ENCODE measurements around the gene METTL22. TPM values are rescaled to one million over a fixed set of nuclear protein-coding genes. Genes with fewer than 3 reads are reported as not detected.

Gene METTL22
- polyA plus RNA-seq, 1 experiment: 39.7 TPM

DNA sequence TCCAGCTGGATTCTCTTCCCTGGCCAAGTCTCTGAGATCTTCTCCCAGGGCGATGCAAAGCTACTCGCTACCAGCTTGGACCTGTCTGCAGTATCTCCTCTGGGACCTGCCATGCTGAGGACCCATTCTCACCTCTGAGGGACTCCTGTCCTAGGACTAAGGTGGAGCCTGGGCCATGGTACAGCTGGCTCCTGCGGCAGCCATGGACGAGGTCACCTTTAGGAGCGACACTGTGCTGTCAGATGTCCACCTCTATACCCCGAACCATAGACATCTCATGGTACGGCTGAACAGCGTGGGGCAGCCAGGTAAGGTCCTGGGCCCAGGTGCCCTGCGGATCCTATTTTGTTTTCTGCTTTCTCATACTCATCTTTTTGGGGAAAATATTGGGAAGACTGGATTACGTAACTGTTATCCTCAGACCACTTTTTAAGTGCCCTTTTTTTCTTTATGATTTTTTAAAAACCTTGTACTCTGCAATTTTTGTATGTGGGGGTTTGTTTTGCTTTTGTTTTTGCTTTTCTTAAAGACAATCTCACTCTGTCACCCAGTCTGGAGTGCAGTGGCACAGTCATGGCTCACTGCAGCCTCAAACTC lies 4.1 kb downstream of the METTL22 start:
- Histone ChIP-seq H3K27ac (ENCODE audit: low read depth, low read length) (no peak overlapping the region), H3K9me3 (ENCODE audit: control insufficient read depth, insufficient read depth, low read length) (no peaks in the 10 kb centered on the region), H3K27me3 (ENCODE audit: control insufficient read depth, insufficient read depth, low read length) (no peaks in the 10 kb centered on the region), H3K4me3 (ENCODE audit: low read depth, low read length) (no peak overlapping the region)
- CTCF ChIA-PET: interaction anchor here (2.0 kb wide), 1 partner anchor 10 kb away, joined by 6 read pairs; no protein-coding TSS in a partner anchor
- DNase-seq (ENCODE audit: low read depth, low spot score): no peak
- TF ChIP-seq, protein P1, sequence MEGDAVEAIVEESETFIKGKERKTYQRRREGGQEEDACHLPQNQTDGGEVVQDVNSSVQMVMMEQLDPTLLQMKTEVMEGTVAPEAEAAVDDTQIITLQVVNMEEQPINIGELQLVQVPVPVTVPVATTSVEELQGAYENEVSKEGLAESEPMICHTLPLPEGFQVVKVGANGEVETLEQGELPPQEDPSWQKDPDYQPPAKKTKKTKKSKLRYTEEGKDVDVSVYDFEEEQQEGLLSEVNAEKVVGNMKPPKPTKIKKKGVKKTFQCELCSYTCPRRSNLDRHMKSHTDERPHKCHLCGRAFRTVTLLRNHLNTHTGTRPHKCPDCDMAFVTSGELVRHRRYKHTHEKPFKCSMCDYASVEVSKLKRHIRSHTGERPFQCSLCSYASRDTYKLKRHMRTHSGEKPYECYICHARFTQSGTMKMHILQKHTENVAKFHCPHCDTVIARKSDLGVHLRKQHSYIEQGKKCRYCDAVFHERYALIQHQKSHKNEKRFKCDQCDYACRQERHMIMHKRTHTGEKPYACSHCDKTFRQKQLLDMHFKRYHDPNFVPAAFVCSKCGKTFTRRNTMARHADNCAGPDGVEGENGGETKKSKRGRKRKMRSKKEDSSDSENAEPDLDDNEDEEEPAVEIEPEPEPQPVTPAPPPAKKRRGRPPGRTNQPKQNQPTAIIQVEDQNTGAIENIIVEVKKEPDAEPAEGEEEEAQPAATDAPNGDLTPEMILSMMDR (IDR thresholded peaks at IDR 0.05; ENCODE audit: low read depth, low read length): no peak
- POLR2A ChIA-PET: no interaction called here

DNA sequence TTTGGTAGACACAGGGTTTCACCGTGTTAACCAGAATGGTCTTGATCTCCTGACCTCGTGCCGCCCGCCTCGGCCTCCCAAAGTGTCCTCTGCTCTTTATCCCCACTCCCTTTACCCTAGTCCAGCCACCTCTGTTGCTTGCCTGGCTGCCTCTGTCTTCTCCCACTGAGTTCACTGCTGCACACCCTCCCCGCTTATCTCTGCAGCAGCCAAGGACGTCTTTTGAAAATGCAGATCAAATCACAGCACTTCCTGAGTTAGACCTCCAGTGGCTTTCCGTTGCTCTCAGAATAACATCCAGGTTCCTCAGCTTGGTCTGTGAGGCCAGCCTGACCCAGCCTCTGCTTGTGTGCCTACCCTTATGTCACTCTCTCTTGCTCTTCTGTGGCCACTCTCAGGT lies 5.4 kb downstream of the METTL22 start:
- H3K9me3 ChIP-seq (ENCODE audit: control insufficient read depth, insufficient read depth, low read length): no peaks in the 10 kb centered on the region
- CTCF ChIA-PET: interaction anchor here (0.7 kb wide), 1 partner anchor 164 kb away, joined by 8 read pairs; no protein-coding TSS in a partner anchor
- POLR2A ChIA-PET: interaction anchor here (0.6 kb wide), 1 partner anchor 9 kb away, joined by 9 read pairs; no protein-coding TSS in a partner anchor
- TF ChIP-seq, protein P1 (IDR thresholded peaks at IDR 0.05; ENCODE audit: low read depth, low read length): no peak
- H3K27ac ChIP-seq (ENCODE audit: low read depth, low read length): no peak overlapping the region
- DNase-seq (ENCODE audit: low read depth, low spot score): no peak
- H3K4me3 ChIP-seq (ENCODE audit: low read depth, low read length): no peak overlapping the region
- H3K27me3 ChIP-seq (ENCODE audit: control insufficient read depth, insufficient read depth, low read length): no peaks in the 10 kb centered on the region

DNA sequence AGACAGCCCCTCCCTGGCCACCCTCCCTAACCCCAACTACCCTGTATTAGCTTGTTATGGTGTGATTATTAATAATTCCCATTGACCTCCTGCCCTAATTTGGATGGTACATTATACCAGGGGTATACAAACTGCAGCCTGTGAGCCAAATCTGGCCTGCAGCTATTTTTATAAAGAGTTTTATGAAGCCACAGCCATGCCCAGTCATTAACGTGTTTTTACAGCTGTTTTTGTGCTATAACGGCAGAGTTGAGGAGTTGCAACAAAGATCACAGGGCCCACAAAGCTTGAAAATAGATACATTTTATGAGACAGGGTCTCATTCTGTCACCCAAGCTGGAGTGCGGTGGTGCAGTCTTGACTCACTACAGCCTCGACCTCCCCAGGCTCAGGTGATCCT lies 6.0 kb downstream of the METTL22 start:
- TF ChIP-seq, protein P1 (IDR thresholded peaks at IDR 0.05; ENCODE audit: low read depth, low read length): no peak
- Histone ChIP-seq H3K9me3 (ENCODE audit: control insufficient read depth, insufficient read depth, low read length) (no peaks in the 10 kb centered on the region), H3K27ac (ENCODE audit: low read depth, low read length) (no peak overlapping the region), H3K4me3 (ENCODE audit: low read depth, low read length) (no peak overlapping the region), H3K27me3 (ENCODE audit: control insufficient read depth, insufficient read depth, low read length) (no peaks in the 10 kb centered on the region)
- CTCF ChIA-PET: no interaction called here
- POLR2A ChIA-PET: no interaction called here
- no peak for DNase-seq (ENCODE audit: low read depth, low spot score)

DNA sequence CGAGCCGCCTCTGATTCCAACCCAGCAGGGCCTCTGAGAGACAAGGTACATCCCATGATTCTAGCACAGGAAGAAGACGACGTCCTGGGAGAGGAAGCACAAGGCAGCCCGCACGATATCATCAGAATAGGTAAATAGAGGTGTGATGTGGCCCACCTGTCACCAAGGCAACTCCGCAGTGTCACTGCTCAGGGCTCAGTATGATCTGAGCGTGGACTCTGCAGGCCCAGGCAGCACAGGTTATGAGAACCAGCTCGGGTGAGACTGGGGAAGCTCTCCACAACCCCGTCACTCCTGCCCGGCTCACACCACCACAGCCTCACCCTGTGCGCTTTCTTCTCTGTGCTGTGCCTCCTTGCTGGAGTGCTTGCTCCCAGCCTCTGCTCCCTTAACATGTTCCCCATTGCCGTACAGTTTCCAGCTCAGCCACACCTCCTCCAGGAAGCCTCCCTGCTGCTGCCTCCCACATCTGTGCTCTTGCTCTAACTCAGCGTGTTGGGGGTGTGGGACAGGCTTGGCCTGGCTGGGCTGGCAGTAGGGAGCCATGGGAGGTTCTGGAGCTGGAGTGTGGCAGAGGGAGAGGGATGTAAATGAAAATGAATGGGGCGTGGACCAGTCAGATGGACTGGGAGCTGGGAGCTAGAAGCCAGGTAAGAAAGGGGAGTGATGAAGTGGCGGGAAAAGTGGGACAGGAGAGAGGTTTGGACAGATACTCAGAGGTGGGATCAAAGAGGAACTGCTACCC lies 7.7 kb downstream of the METTL22 start:
- Histone ChIP-seq H3K27me3 (ENCODE audit: control insufficient read depth, insufficient read depth, low read length) (no peaks in the 10 kb centered on the region), H3K4me3 (ENCODE audit: low read depth, low read length) (no peak overlapping the region), H3K27ac (ENCODE audit: low read depth, low read length) (no peak overlapping the region), H3K9me3 (ENCODE audit: control insufficient read depth, insufficient read depth, low read length) (no peaks in the 10 kb centered on the region)
- TF ChIP-seq, protein P1 (IDR thresholded peaks at IDR 0.05; ENCODE audit: low read depth, low read length): no peak
- POLR2A ChIA-PET: no interaction called here
- no peak for DNase-seq (ENCODE audit: low read depth, low spot score)
- CTCF ChIA-PET: interaction anchor here (0.8 kb wide), 1 partner anchor 33 kb away, joined by 4 read pairs; no protein-coding TSS in a partner anchor

All from AG04450 (cell line).